Activated CD8-positive, alpha-beta memory T cell treated with anti-CD3 and anti-CD28 coated beads, Interleukin-2, amount 50 U/mL, for 24 hours (primary cell): Measurements from ENCODE around the gene RPA3.
A peak's percentile ranks its signal among the peaks of the same experiment; 100 is the strongest.

Source experiments
- DNase-seq: peaks from one replicate; pipeline ENCODE4 v3.0.0-alpha.2; 2020; ENCODE audit errors: extremely low read depth

The RPA3 gene

DNA sequence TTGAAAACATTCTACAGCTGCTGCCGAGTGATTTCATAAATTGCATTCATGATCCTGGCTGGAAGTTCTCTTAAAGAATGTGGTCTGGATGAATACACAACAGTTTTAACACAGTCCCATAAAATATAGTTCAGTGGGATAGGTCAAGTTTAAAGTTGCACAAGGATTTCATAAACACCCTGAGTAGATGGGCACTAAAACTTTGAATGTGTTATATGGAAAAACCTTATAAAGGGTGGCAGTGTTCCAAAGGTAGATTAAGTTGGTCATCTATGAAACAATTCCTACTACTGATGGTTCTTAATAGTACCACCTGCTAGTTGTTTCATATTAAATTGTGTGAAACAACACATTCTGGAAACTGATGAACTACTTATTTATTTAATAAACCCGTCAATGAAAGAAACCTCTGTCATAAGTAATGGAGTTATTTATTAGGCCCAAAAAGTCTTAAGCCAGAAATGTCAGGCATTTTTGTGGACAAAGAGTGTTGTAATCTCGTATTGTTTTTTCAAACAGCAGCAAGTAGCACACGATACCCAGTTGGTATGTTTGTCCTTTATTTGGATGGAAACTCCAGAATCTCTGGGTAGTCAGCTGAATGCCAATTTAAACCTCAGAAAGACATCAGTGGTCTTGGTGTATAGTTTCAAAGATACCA, 14.3 kb upstream of the RPA3 start:
- no peak for DNase-seq

DNA sequence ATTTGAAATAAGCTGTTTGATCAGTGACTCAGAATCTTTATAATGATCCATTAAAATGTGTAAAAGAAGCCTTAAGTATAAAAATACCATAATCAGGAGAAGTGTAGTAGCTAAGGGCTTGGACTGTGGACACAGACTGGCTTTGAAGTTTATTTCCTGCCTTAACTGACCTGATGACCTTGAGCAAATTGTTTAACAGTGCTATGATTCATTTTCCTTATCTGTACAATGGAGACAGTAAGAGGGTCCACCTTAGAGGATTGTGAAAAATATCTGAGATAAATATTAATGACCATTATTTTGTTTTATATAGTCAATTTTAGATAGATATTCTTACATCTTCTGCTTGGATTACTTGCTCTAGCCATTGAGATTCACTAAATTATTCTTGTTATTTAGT, 13.3 kb upstream of the RPA3 start:
- DNase-seq = no peak

DNA sequence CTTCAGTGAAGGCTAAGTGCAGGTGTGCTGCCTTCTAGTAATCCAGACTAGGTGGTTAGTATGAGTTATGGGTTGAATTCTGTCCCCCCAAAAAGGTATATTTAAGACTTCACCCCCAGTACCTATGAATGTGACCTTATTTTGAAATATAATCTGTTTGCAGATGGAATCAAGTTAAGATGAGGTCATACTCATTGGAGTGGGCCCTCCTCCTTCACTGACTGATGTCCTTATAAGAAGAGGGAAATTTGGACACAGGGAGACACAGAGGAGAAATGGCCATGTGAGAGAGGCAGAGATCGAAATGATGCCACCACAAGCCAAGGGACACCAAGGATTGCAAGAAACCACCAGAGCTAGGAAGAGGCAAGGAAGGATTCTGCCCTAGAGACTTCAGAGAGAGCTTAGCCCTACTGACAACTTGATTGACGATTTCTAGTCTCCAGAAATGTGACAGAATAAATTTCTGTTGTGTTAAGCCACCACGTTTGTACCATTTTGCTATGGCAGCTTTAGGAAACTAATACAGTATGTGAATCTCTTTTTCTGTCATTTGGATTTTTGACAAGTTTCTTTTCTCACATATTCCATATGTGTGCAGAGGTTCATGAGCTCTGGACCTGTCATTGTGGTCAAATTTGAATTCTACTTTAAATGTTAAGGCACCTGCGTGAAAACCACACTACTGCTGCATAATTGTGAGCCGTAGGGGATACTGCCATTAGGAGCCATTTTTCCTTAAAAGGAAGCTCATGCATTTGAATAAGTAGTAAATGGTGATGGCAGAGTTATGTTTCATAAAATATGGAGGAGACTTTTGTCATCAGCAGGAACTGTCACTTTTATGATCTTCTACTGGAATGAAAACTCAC, 2.6 kb upstream of the RPA3 start:
- DNase-seq = no peak

DNA sequence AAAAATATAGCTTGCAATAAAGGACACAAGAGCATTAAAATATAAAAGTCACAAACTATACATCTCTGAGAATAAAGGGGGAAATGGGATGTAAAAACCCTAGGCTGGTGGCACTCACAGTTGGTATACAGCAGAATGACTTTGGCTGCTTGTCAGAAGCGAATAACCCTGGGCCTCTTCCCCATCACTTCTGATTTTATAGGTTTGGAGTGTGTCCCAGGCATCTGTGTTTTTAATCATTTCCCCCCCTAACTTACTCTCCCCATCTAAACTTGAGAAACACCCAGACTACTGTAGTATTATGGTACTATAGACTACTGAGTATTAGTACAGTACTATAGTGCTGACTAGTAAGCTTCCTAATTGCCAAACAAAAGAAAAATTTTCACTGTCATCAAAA, 1.8 kb upstream of the RPA3 start:
- DNase-seq = no peak

DNA sequence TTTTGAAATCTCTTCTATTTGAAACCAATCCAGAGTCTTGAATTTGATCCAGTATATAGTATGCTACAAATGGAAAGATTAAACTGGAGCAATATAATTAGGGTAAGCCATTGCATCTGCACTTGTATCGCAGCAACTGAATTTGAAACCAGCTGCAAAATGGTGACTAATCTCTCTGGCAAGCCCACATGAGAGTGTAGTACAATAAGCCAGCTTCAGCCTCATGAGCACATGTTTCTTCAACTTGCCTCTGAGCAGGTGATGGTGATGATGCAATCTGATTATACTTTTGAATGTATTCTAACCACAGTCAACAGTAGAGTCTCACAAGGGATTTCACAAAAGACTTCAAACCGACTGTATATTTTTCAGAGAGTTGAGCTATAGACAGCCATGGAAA, 829 bp upstream of the RPA3 start:
- peak; percentile 17 for DNase-seq

DNA sequence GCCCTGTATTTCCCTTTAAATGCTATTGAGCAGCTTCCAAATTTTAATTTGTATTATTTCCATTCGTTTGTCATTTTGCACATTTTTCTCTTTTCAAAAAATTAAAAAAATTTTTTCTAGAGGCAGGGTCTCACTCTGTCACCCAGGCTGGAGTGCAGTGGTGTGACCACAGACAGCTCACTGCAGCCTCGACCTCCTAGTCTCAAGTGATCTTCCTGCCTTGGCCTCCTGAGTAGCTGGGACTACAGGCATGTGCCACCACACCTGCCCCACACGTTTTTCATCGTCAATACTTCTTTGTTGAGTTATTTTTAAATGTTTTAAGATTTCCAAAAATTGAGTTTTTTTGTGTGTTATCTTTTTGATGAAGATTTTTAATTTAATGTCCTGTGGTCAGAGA, 4.7 kb downstream of the RPA3 start:
- DNase-seq = no peak

DNA sequence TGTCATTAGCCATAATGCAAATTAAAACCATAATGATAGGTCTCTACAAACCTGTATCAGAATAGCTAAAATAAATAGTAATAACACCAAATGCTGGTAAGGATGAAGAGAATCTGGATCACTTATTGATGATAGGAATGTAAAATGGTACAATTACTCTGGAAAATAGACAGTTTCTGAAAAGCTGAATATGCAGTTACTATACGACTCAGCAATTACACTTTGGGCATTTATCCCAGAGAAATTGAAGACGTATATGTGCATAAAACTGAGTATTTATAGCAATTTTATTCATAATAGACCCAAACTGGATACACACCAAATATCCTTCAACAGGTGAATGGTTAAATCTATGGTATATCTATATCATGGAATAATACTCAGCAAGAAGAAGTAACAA, 7.9 kb downstream of the RPA3 start:
- DNase-seq = no peak

DNA sequence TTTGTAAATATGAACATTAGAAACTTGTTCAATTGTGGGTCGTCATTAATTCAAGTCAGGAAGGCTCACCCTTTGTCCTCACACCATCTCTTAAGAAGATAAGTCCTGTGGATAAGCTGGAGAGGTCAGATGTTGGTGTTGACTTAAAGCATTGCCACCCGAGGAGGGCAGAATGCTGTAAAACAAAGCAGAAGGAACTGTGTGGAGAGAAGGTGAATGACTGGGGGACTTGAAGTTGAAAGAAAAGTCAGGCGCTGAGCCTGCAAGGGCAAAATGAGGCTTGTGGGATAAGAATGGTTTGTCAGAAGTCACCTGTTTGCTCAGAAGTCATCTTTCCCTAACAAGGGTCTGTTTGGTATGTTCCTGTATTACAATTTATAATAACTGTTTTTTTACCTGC, 9.1 kb downstream of the RPA3 start:
- DNase-seq = no peak

DNA sequence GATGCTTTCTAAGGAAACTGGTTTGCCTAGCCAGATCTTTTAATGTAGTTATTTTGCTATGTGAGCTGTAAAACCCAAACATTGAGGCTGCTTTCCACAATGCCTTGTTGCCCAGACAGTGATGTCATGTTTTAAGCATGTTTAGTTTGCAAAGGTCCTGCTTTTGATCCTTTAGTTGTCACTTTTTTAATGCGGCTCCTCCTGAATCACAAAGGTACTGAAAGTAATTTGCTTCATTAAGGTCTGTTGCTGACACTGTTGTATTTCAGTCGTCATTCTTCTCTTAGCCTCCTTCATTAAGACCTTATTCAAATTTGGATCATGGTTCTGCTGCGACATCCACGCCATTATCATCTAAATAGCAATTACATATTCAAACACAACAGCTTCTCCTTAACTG, 10.6 kb downstream of the RPA3 start:
- DNase-seq = no peak

DNA sequence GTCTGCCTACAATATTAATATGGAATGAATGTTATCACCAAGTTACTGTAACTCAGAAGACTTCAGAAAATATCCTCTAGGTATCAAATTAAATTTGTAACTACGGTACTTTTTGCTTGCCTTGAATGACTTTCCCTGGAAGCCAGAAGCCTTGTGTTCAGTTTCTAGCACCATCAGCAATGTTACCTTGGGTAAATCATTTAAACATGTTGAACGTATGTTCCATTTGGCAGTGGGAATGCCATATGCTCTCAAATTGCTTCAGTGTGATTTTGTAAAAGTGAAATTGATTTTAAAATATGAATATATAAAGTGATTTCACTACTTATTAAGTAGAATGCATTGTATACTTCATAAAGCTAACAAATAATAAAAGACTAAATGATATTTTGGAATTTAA, 11.2 kb downstream of the RPA3 start:
- DNase-seq = no peak

DNA sequence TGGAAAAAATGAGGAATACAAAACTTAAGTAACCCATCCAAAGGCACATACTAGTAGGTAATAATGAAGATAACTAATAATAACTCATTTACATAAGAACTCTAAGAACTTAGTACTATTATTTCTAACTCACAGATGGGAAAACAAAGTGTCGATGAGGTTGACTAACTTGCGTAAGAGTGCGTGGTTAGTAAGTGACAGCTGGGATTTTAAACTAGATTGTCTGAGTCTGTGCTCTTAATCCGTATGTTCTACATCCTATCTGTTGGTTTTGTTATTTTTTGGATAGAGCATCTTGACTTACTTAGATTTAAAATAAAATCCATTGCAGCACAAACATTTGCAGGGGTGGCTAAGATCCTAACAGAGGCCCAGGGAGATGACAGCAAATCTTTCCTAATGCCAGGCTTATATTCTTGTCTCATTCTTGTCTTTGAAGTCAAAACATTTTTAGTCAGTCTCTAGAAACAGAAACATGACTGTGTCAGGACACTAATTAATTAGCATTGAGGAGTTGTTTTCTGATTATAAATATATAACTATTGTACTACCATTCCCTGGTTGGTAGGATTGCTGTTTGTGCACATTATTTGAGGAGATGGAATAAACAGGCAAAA, 11.7 kb downstream of the RPA3 start:
- DNase-seq = no peak

DNA sequence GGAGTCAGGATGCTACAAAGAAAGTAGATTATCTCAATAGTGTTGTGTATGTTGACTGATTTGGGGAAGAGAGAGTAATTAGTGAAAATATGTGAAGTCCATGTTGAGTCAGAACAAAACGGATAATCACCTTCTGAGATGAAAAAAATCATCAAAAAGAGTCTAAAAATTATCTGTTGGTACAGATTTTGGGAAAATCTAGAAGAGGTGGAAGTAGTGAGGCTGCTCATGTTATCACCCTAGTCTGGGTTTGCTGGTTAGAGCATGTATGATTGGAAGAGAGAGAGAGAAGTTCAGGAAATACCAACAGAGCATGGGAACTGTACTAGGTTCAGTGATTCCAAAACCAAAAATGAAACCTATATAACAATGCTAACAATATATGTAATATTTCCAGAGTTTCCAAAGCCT, 12.3 kb downstream of the RPA3 start:
- no peak for DNase-seq

DNA sequence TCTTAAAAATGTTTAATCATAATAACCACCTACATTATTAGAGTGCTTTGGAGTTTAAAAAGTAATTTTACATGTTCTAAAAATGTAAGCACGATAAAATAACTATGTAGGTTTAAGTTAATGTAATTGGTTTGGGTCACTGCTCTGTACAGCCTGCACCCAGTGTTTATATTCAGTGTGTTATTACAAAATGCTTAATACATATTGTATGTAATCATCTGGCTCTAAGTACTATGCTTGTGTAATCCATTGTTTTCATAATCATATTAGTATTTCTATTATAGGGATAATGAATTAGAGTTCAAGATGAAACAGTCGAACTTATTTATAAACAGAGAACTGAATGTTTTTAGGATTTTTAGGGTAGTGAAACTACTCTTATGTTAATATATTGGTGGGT, 13.1 kb downstream of the RPA3 start:
- DNase-seq = no peak

DNA sequence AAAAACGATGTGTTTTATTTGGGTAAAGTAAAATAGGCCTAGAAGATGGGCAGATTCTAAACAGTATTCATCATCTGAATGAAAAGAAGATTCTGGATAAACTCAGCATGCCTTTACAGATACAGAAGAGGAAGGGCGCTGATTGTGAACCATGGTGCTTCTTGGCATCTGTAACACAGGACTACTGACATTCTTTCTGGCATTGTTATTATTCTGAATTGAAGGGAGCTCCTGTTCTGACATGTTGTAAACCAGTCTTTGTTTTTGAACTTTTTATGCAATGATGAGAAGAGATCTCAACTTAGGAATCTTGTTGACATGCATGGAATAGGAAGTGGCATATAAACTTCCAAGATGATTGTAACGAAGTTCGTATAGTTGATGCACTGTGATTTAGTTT, 13.5 kb downstream of the RPA3 start:
- no peak for DNase-seq

DNA sequence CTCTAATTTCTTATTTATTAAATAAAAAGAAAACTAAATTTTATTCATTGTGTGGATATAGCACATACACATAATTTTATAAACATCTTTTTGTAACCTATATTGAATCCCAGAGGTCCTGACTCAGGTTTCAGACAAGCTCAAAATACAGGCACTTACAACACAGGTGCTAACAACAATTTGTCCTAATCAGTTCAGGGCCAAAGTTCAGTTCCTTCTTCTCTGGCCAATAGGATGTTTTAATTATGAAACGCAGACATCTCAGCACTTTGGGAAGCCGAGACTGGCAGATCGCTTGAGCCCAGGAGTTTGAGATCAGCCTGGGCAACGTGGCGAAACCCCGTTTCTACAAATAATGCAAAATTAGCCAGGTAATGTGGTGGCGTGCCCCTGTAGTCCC, 15.0 kb downstream of the RPA3 start:
- DNase-seq = no peak

DNA sequence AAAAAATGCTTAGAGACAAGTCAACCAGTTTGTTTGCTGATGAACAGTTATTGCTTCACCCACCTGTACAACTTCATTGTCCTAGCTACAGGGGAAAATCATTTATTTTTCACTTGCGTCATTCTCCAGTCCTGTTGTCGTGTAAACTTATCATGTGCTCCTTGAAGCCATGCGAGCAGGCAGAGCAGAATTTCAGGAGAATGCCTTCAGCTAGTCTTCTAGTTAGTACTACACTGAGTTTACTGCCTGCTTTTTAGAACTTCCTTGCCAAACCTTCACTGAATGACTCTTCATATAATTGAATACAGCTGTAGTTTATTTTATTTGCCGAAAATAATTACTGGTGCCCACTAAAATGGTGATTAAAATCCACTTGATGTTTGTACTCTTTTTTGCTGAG, 15.6 kb downstream of the RPA3 start:
- no peak for DNase-seq

DNA sequence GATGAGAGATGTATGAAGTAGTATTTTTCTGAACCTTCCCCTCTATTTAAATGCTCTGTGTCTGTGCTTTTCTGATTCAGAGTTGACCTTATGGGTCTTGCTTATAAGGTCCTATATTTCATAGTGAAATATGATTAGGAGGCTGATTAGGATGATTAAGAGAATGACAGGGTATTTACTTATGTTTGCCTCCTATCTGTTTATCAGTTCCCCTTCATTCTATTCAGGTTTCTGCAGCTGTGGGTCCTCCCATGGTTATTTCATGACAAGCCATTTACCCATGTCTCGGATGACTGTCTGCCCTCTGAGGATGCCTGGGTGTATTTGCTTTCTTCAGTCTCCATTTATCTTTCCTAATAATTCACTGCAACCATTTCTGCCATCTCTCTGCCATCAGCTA, 16.9 kb downstream of the RPA3 start:
- no peak for DNase-seq

DNA sequence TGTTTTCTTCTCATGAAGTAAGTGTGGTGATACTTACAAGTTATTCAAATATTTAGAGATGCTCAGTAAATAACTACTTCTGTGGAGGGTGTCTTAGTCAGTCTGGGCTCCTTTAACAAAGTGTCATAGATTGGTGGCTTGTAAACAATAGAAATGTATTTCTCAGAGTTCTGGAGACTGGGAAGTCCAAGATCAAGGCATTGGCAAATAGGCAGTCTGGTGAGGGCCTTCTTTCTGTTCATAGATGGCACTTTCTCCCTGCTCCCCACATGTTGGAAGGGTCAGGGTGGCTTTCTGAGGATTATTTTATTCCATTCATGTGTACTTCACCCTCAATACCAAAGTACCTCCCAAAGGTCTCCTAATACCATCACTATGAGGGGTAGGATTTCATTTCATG, 18.4 kb downstream of the RPA3 start:
- DNase-seq = no peak

DNA sequence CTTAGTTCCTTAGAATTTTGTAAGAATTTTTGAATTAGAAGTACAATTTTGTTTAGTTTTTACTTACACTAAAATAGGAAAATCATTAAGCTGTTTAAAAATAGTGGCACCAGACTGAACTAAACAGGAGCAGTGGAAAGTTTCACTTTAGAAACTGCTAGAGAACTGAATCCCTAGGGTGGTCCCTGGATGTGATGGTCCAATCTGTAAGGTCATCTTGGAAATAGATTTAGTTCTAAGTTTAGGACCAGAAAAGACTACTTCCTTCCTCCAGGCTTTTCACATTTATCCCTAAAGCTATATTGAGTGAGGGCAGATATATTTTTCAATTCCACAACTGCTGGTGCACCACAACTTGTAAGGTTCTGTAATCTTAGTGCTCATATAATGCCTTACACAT, 19.0 kb downstream of the RPA3 start:
- DNase-seq = no peak

DNA sequence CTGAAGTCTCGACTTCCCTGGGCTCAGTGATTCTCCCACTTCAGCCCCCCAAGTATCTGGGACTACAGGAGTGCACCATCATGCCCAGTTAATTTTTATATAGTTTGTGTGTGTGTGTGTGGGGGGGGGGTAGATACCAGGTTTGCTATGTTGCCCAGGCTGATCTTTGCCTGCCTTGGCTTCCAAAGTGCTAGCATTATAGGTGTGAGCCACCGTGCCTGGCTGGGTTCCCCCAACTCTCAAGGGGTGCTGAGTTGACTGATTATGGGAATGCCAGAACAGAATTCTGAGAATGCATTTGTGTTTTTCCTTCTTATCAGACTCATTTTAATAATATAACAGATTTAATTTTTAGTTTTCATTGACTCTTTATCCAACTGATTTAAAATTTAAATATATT, 19.5 kb downstream of the RPA3 start:
- DNase-seq = no peak

DNA sequence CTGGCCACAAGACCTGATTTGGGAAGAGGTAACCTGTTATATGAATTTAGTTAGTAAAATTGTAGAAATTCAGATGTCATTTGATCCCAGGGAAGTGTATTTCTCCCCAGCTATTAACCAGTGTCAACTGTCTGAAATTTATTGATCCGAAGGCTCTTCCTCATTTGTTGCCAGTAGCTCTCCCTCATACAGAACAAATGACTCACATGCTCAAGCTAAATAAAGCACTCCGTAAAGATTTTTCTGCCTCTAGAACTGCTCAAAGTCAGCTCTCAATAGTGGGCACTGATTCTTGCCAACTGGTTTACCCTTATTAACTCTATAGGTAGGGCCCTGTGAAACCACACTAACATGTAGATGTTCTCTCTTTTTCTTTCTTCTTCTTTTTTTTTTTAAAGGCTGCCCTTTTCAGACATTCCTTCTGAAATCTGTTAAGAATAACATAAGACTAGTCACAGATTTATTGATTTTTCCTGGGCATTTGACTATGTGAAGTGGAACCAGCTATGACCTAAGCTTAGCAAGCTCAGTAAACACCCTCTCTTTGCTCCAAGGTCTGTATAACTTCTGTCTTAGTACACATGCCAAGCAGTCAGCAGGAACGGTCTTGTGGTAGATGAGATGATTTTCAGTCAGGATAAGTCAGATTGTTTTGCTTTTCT, 21.8 kb downstream of the RPA3 start:
- DNase-seq = no peak

DNA sequence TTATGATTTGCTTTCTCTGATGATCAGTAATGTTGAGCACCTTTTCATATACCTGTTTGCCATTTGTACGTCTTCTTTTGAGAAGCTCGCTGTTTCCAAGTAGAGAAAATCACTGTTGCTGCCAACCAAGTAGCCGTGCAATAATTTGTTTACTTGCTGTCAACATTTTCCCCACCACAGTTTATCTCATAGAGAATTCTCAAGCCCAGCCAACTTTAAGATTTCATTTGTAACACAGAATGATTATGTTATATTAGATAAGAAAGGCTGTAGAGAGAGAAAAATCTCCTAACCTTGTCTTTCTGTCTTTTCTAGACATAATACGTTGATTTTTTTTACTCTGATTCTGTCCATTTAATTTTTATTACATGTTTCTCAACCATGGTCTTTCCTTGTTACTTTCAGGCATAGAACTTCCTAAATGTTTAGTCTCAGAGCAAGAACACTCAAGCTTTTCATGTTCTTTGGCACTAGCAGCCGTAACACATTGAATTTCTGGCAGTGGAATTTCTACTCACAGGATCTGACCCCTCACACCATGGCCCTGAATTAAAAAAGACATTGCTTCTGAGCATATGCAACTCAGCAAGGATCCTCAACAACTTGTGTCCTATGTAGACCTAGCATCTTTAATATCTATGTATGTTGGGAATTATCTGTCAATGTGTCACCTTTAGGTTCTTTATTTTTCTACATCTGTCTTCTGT, 23.1 kb downstream of the RPA3 start:
- no peak for DNase-seq
